SK-N-SH (cell line): ENCODE measurements around the gene CRIP2. TPM values are rescaled to one million over a fixed set of nuclear protein-coding genes. Genes with fewer than 3 reads are reported as not detected.

Experiments
- CTCF ChIA-PET: fragments of 300-600, 350-600 bp; formaldehyde crosslinking; extraction: SDS; loops from one replicate; lab custom pipeline; 2021; lab: Yijun Ruan, JAX
- POLR2A ChIA-PET: fragments of 350-600 bp; sonication (Branson Sonifier 250); formaldehyde crosslinking; extraction: SDS; loops from one replicate; lab custom pipeline; 2020; ENCODE audit warnings: antibody characterized with exemption, inconsistent platforms; lab: Yijun Ruan, JAX
- DNase-seq: peaks from one replicate; pipeline ENCODE4 v3.0.0; 2012
- H2AFZ ChIP-seq: fragments of 200-600 bp; sonication (generic); 2 replicates; pipeline ENCODE4 v1.8.1; 2016; ENCODE audit warnings: antibody characterized with exemption, mild to moderate bottlenecking, low read depth
- H3F3A ChIP-seq: fragments of 200-600 bp; sonication (generic); replicated peaks from 2 replicates; pipeline ENCODE3; 2016; ENCODE audit warnings: antibody characterized with exemption, mild to moderate bottlenecking; ENCODE audit not compliant: insufficient read depth
- H3K27ac ChIP-seq, 2 experiments: fragments of 200-500 bp in 1 of 2; fragments of 200-600 bp in 1 of 2; sonication (Bioruptor generic) in 1 of 2; sonication (generic), shearing (Covaris generic) in 1 of 2; 2 replicates each; pipeline versions ENCODE4 v1.5.1 to v1.6.1; 2014 to 2016; ENCODE audit warnings: low read depth in 2 of 2, inconsistent platforms in 1 of 2, low read length in 1 of 2, mild to moderate bottlenecking in 1 of 2, mixed read lengths in 1 of 2
- H3K27me3 ChIP-seq: fragments of 200-600 bp; sonication (generic), shearing (Covaris generic); 2 replicates; pipeline ENCODE4 v1.6.1; 2016; ENCODE audit warnings: mixed run types; ENCODE audit not compliant: insufficient read depth
- H3K36me3 ChIP-seq, 2 experiments: fragments of 200-500 bp in 1 of 2; fragments of 200-600 bp in 1 of 2; sonication (Bioruptor generic) in 1 of 2; sonication (generic) in 1 of 2; replicated peaks in 1 of 2; 2 replicates each; pipeline versions ENCODE3 to v1.5.1; 2014 to 2016; ENCODE audit warnings: low read length in 1 of 2, mild to moderate bottlenecking in 1 of 2; ENCODE audit not compliant: insufficient read depth in 2 of 2, control insufficient read depth in 1 of 2
- H3K4me1 ChIP-seq, 2 experiments: fragments of 200-500 bp in 1 of 2; fragments of 200-600 bp in 1 of 2; sonication (Bioruptor generic) in 1 of 2; sonication (generic), shearing (Covaris generic) in 1 of 2; 2 replicates each; pipeline versions ENCODE4 v1.5.1 to v1.6.1; 2014 to 2016; ENCODE audit warnings: low read depth in 1 of 2, low read length in 1 of 2, mixed run types in 1 of 2; ENCODE audit not compliant: insufficient read depth in 2 of 2, control insufficient read depth in 1 of 2
- H3K4me2 ChIP-seq: fragments of 200-600 bp; sonication (generic), shearing (Covaris generic); 2 replicates; pipeline ENCODE4 v1.6.1; 2017; ENCODE audit warnings: mixed run types
- H3K4me3 ChIP-seq, 2 experiments: fragments of 200-500 bp in 1 of 2; fragments of 200-600 bp in 1 of 2; sonication (Bioruptor generic) in 1 of 2; sonication (generic), shearing (Covaris generic) in 1 of 2; 2 replicates each; pipeline versions ENCODE4 v1.5.1 to v1.8.1; 2014 to 2016; ENCODE audit warnings: low read depth in 2 of 2, inconsistent platforms in 1 of 2, low read length in 1 of 2, mild to moderate bottlenecking in 1 of 2, mixed read lengths in 1 of 2, moderate library complexity in 1 of 2
- H3K79me2 ChIP-seq: fragments of 200-600 bp; sonication (generic); 2 replicates; pipeline ENCODE4 v1.8.1; 2017; ENCODE audit warnings: mild to moderate bottlenecking; ENCODE audit not compliant: insufficient read depth
- H3K9ac ChIP-seq: fragments of 200-600 bp; sonication (generic); 2 replicates; pipeline ENCODE4 v1.6.1; 2017; ENCODE audit warnings: mixed run types
- H3K9me2 ChIP-seq: fragments of 200-600 bp; sonication (generic); 2 replicates; pipeline ENCODE4 v1.6.1; 2017; ENCODE audit warnings: mixed run types
- H3K9me3 ChIP-seq: fragments of 200-600 bp; sonication (generic); 2 replicates; pipeline ENCODE4 v1.6.1; 2017; ENCODE audit warnings: mixed run types, mild to moderate bottlenecking, moderate library complexity
- H4K20me1 ChIP-seq: fragments of 200-600 bp; sonication (generic); 2 replicates; pipeline ENCODE4 v1.6.1; 2017; ENCODE audit warnings: mild to moderate bottlenecking, mixed run types; ENCODE audit not compliant: insufficient read depth
- CHD2 ChIP-seq: fragments of 150-350 bp; IDR thresholded peaks from 2 replicates; pipeline ENCODE4 v1.6.1; 2018; ENCODE audit warnings: low read length; ENCODE audit not compliant: partially characterized antibody
- ELF1 ChIP-seq: IDR thresholded peaks from 2 replicates; pipeline ENCODE4 v1.4.0; 2012
- EZH2phosphoT487 ChIP-seq: fragments of 200-600 bp; sonication (generic); IDR thresholded peaks from 2 replicates; pipeline ENCODE4 v1.6.1; 2017; ENCODE audit warnings: low read depth, mixed run types, mild to moderate bottlenecking, antibody characterized with exemption, moderate library complexity, borderline replicate concordance
- FOSL2 ChIP-seq: IDR thresholded peaks from 2 replicates; pipeline ENCODE4 v1.4.0; 2012; ENCODE audit warnings: low read depth, mild to moderate bottlenecking, moderate library complexity, borderline replicate concordance
- FOXJ3 ChIP-seq: sonication (generic); formaldehyde crosslinking; IDR thresholded peaks from 2 replicates; pipeline ENCODE4 v1.5.1; 2020; ENCODE audit warnings: mild to moderate bottlenecking, missing genetic modification reagents
- GABPA ChIP-seq: IDR thresholded peaks from 2 replicates; pipeline ENCODE4 v1.4.0; 2012; ENCODE audit warnings: low read depth, mild to moderate bottlenecking
- JUND ChIP-seq: IDR thresholded peaks from 2 replicates; pipeline ENCODE4 v1.4.0; 2012
- MEF2A ChIP-seq: IDR thresholded peaks from 2 replicates; pipeline ENCODE4 v1.4.0; 2012; ENCODE audit warnings: low read depth, borderline replicate concordance
- MXI1 ChIP-seq: IDR thresholded peaks from 2 replicates; pipeline ENCODE4 v1.6.1; 2012; ENCODE audit warnings: mild to moderate bottlenecking, low read depth, low read length, improper control_type of control experiment
- PBX3 ChIP-seq: IDR thresholded peaks from 2 replicates; pipeline ENCODE4; 2012
- RAD21 ChIP-seq: IDR thresholded peaks from 2 replicates; pipeline ENCODE4 v1.6.1; 2012; ENCODE audit warnings: mild to moderate bottlenecking, low read length
- RCOR1 ChIP-seq: fragments of 150-350 bp; IDR thresholded peaks from 2 replicates; pipeline ENCODE4 v1.6.1; 2017; ENCODE audit warnings: antibody characterized with exemption, low read length
- RFX5 ChIP-seq: IDR thresholded peaks from 2 replicates; pipeline ENCODE4 v1.6.1; 2012; ENCODE audit warnings: mild to moderate bottlenecking, improper control_type of control experiment, low read length
- RXRA ChIP-seq: IDR thresholded peaks from 2 replicates; pipeline ENCODE4 v1.4.0; 2012; ENCODE audit warnings: low read depth, mild to moderate bottlenecking, borderline replicate concordance
- SIN3A ChIP-seq: IDR thresholded peaks from 2 replicates; pipeline ENCODE4 v1.6.1; 2012; ENCODE audit warnings: low read depth, mild to moderate bottlenecking, low read length, moderate library complexity, borderline replicate concordance
- TAF1 ChIP-seq: IDR thresholded peaks from 2 replicates; pipeline ENCODE4 v1.6.1; 2012; ENCODE audit warnings: low read depth, mild to moderate bottlenecking, low read length, moderate library complexity, borderline replicate concordance
- YY1 ChIP-seq: IDR thresholded peaks from 2 replicates; pipeline ENCODE4 v1.4.0; 2012; ENCODE audit warnings: low read depth, mild to moderate bottlenecking
- WGBS: methylation state at CpG from one replicate; pipeline ENCODE4 v1.1.6; 2017; ENCODE audit warnings: low lambda C conversion rate; 5-methylcytosine and 5-hydroxymethylcytosine counted together
- polyA plus RNA-seq, 3 experiments: library from polyadenylated mRNA; depleted of rRNA; stranded (reverse); fragments of >200 nt; gene quantifications; 2 replicates each; pipeline ENCODE4 v1.2.3, GENCODE V29; 2012
- TF ChIP-seq, protein P1 (sequence below): fragments of 150-350 bp; IDR thresholded peaks from 2 replicates; pipeline ENCODE4 v1.6.1; 2017; ENCODE audit warnings: antibody characterized with exemption, low read length, low read depth, borderline replicate concordance
- TF ChIP-seq, protein P2 (sequence below): IDR thresholded peaks from 2 replicates; pipeline ENCODE4 v1.4.0; 2012; ENCODE audit warnings: low read depth, borderline replicate concordance

CRIP2 gene
- polyA plus RNA-seq, 1 of the 3 experiments (the other 2 are of a cell fraction): 335 TPM

DNA sequence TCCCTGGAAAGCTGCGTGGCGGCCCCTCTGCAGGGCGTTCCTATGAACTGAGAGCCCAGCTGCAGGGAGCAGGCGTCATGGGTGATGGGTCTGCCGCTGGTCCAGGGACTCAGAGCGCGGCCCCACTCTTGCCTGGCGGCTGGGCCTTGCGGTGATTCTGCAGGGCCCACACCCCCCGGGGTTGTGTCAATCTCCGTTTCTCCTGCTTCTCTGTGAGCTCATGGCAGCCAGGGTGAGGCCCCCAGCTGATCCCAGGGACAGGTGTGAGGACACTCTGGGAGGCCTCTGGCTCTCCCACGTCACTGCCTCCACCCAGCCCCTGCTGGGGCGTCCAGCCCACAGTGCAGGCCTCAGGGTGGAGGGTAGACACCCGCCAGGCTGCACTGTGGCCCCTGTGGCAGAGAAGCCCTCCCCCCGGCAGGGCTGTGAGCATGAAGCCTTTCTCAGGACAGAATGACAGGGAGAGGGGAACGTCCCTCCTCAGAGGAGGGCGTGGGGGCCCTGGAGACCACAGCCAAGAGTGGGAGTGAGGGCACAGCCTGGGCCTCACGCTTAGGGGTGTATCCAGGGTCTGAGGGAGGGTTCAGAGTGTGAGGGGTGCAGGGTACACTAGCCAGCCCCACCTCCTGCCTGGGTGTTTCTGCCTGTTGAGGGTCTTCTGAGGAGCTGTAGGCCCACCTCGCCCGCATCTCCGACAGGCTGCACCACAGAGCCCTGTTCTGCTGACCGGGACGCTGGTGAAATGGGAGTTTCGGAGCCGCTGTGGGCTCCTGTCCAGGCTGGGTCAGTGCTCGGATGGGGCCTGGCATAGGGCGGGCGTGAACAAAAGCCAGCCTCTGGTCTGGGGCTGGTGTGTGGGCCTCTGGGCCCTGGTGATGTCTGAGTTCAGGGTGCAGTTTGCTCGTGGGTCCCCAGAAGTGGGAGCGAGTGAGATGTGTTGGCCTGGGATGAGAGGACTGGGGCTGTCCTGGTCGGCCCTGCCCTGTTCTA, 26.7 kb upstream of the CRIP2 start:
- 77% methylated on average over 7 of the region's 31 CpGs for WGBS
- no peaks in the 10 kb centered on the region for H3F3A ChIP-seq
- peaks cover 0 to 23% of the 10 kb centered on the region in 2 experiments; a peak in 1 of 4 replicates for H3K4me1 ChIP-seq
- ChIA-PET CTCF (interaction anchor here (0.6 to 2.9 kb wide), 29 partner anchors 9 to 85 kb away, joined by 3 to 28 read pairs (median 4); partner anchors contain the start of genes CRIP1, TEX22 and TMEM121), POLR2A (interaction anchor here (1.0 kb wide), 1 partner anchor 33 kb away, joined by 3 read pairs; no protein-coding TSS in a partner anchor)
- no peak overlapping the region for H3K4me2 ChIP-seq
- H3K9me2 ChIP-seq: no peaks in the 10 kb centered on the region
- no peak overlapping the region for H2AFZ ChIP-seq
- no peaks in the 10 kb centered on the region for H3K27me3 ChIP-seq
- no peak overlapping the region; the same call in 1 of the 2 replicates for H3K9ac ChIP-seq
- DNase-seq: no peak
- H3K36me3 ChIP-seq: peaks cover 11 to 50% of the 10 kb centered on the region in 2 experiments
- no peaks in the 10 kb centered on the region for H3K9me3 ChIP-seq
- no peak overlapping the region for H3K4me3 ChIP-seq
- H3K27ac ChIP-seq: peak overlapping the region in 1 of 2 experiments; percentile 8; a peak in 2 of 4 replicates
- TF ChIP-seq YY1 (no peak), GABPA (no peak)
- H3K79me2 ChIP-seq: peaks cover 43% of the 10 kb centered on the region
- H4K20me1 ChIP-seq: peaks cover 19% of the 10 kb centered on the region

- Histone ChIP-seq H3K79me2 (peaks cover 36% of the 10 kb centered on the region; the same call in 1 of the 2 replicates), H3K4me1 (peaks cover 0 to 23% of the 10 kb centered on the region in 2 experiments; a peak in 1 of 4 replicates), H3K27ac (no peak overlapping the region; a peak in 2 of 4 replicates), H3K9me3 (no peaks in the 10 kb centered on the region), H4K20me1 (peaks cover 19% of the 10 kb centered on the region), H2AFZ (no peak overlapping the region), H3K4me2 (no peak overlapping the region), H3K4me3 (peak overlapping the region in 1 of 2 experiments; percentile 32; a peak in 1 of 4 replicates), H3K9ac (no peak overlapping the region; the same call in 1 of the 2 replicates), H3F3A (no peaks in the 10 kb centered on the region), H3K27me3 (no peaks in the 10 kb centered on the region), H3K9me2 (no peaks in the 10 kb centered on the region), H3K36me3 (peaks cover 11 to 52% of the 10 kb centered on the region in 2 experiments)
- CTCF ChIA-PET: interaction anchor here (0.6 to 2.9 kb wide), 25 partner anchors 8 to 86 kb away, joined by 3 to 28 read pairs (median 4); partner anchors contain the start of genes CRIP1, TEX22 and TMEM121
- POLR2A ChIA-PET: interaction anchor here (1.0 kb wide), 1 partner anchor 32 kb away, joined by 3 read pairs; no protein-coding TSS in a partner anchor
- DNase-seq: peak; percentile 96
- 51% methylated on average over 7 of the region's 16 CpGs for WGBS
- TF ChIP-seq ELF1: no peak
- TF ChIP-seq CHD2: no peak
- no peak for TF ChIP-seq FOXJ3 (CRISPR knock-in tag)
- TF ChIP-seq, protein P1, sequence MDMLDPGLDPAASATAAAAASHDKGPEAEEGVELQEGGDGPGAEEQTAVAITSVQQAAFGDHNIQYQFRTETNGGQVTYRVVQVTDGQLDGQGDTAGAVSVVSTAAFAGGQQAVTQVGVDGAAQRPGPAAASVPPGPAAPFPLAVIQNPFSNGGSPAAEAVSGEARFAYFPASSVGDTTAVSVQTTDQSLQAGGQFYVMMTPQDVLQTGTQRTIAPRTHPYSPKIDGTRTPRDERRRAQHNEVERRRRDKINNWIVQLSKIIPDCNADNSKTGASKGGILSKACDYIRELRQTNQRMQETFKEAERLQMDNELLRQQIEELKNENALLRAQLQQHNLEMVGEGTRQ: no peak
- TF ChIP-seq YY1: no peak
- TF ChIP-seq EZH2phosphoT487: no peak
- no peak for TF ChIP-seq RXRA
- TF ChIP-seq MEF2A: no peak
- TF ChIP-seq JUND: no peak
- TF ChIP-seq PBX3: no peak
- TF ChIP-seq, protein P2, sequence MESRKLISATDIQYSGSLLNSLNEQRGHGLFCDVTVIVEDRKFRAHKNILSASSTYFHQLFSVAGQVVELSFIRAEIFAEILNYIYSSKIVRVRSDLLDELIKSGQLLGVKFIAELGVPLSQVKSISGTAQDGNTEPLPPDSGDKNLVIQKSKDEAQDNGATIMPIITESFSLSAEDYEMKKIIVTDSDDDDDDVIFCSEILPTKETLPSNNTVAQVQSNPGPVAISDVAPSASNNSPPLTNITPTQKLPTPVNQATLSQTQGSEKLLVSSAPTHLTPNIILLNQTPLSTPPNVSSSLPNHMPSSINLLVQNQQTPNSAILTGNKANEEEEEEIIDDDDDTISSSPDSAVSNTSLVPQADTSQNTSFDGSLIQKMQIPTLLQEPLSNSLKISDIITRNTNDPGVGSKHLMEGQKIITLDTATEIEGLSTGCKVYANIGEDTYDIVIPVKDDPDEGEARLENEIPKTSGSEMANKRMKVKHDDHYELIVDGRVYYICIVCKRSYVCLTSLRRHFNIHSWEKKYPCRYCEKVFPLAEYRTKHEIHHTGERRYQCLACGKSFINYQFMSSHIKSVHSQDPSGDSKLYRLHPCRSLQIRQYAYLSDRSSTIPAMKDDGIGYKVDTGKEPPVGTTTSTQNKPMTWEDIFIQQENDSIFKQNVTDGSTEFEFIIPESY: no peak
- TF ChIP-seq RAD21: peak; percentile 69
- TF ChIP-seq GABPA: no peak
- no peak for TF ChIP-seq SIN3A
- TF ChIP-seq TAF1: no peak
- no peak for TF ChIP-seq FOSL2
- TF ChIP-seq MXI1: no peak
- no peak for TF ChIP-seq RCOR1
- no peak for TF ChIP-seq RFX5
These were observed 25.9 kb upstream of the CRIP2 start for GRCh38 chr14:105448706-105449111.
